ENCODE results near the gene RUVBL1.
"Not testable (repeated sequence)": the region's sequence is repeated elsewhere in the genome, so short reads cannot be mapped to it uniquely, and the experiment has no call there.

RUVBL1 gene

GRCh38 chr3:128123538-128124368, at the start of gene RUVBL1:
Gene RUVBL1 (minus strand): TSS chr3:128123812. CDS start chr3:128123724, 88 bp downstream.
- peak; percentile 98 for DNase-seq

GRCh38 chr3:128173200-128173599, 49.6 kb upstream of the RUVBL1 start:
- DNase-seq = no peak

- DNase-seq = peak; percentile 75
Observed at GRCh38 chr3:128170866-128171516, 47.4 kb upstream of the RUVBL1 start.

- DNase-seq = no peak
Observed at GRCh38 chr3:128168836-128169235, 45.2 kb upstream of the RUVBL1 start.

- DNase-seq = peak; percentile 5
Observed at GRCh38 chr3:128167973-128168674, 44.5 kb upstream of the RUVBL1 start.

GRCh38 chr3:128167646-128167972, 44.0 kb upstream of the RUVBL1 start:
- DNase-seq = no peak

GRCh38 chr3:128166971-128167453, 43.4 kb upstream of the RUVBL1 start:
- DNase-seq = no peak

GRCh38 chr3:128163432-128163831, 39.8 kb upstream of the RUVBL1 start:
- no peak for DNase-seq

- DNase-seq = no peak
Observed at GRCh38 chr3:128160661-128161060, 37.0 kb upstream of the RUVBL1 start.

GRCh38 chr3:128155616-128156360, 32.2 kb upstream of the RUVBL1 start:
- no peak for DNase-seq

GRCh38 chr3:128154354-128154753, 30.7 kb upstream of the RUVBL1 start:
- not testable (repeated sequence) for DNase-seq

- DNase-seq = peak; percentile 89
Observed at GRCh38 chr3:128153156-128154041, 29.8 kb upstream of the RUVBL1 start, which contains the start of gene EEFSEC. Gene EEFSEC (plus strand): TSS chr3:128153481. CDS start chr3:128153508, 27 bp downstream.

GRCh38 chr3:128152419-128153155, 29.0 kb upstream of the RUVBL1 start:
- peak; percentile 89 for DNase-seq

GRCh38 chr3:128151758-128152274, 28.2 kb upstream of the RUVBL1 start:
- DNase-seq = no peak

GRCh38 chr3:128149650-128150049, 26.0 kb upstream of the RUVBL1 start:
- DNase-seq = no peak

- no peak for DNase-seq
Observed at GRCh38 chr3:128146201-128146600, 22.6 kb upstream of the RUVBL1 start.

GRCh38 chr3:128145279-128145678, 21.7 kb upstream of the RUVBL1 start:
- no peak for DNase-seq

- DNase-seq = peak; percentile 15
Observed at GRCh38 chr3:128144512-128145187, 21.0 kb upstream of the RUVBL1 start.

- no peak for DNase-seq
Observed at GRCh38 chr3:128143496-128143895, 19.9 kb upstream of the RUVBL1 start.

- DNase-seq = peak; percentile 49
Observed at GRCh38 chr3:128133273-128133883, 9.8 kb upstream of the RUVBL1 start.
